Adrenal gland (tissue), 5 donors: ENCODE results near the gene SLPI.

Source experiments
- CTCF ChIP-seq, 6 experiments: fragments of 450-650 bp in 4 of 6; fragments of 200-600 bp in 2 of 6; sonication (generic) in 1 of 6; IDR thresholded peaks; 1 replicate in 5 of 6; 2 replicates in 1 of 6; pipeline versions ENCODE4 v1.5.1 to v1.8.0; 2016 to 2021; ENCODE audit warnings: antibody characterized with exemption in 6 of 6, mild to moderate bottlenecking in 2 of 6, moderate library complexity in 1 of 6
- POLR2A ChIP-seq, 2 donors: fragments of 450-650 bp; IDR thresholded peaks; one replicate each; pipeline ENCODE4 v1.6.1; 2017; ENCODE audit warnings: antibody characterized with exemption in 2 of 2, mild to moderate bottlenecking in 2 of 2, moderate library complexity in 1 of 2
- donor health status: DM: no; HTN: no; CAD: no.

- TF ChIP-seq CTCF (IDR thresholded peaks at IDR 0.05) (no peak), POLR2A (IDR thresholded peaks at IDR 0.05) (no peak)
Observed at GRCh38 chr20:45300961-45301360, 46.6 kb upstream of the SLPI start.
